Stimulated activated naive CD4-positive, alpha-beta T cell treated with Interleukin-2 at 50 U/mL for 16 hours (primary cell): ENCODE measurements around the gene TCERG1L.

Source experiments
- DNase-seq: peaks from one replicate; lab custom pipeline; 2025; lab: John Stamatoyannopoulos, UW

Gene TCERG1L

DNA sequence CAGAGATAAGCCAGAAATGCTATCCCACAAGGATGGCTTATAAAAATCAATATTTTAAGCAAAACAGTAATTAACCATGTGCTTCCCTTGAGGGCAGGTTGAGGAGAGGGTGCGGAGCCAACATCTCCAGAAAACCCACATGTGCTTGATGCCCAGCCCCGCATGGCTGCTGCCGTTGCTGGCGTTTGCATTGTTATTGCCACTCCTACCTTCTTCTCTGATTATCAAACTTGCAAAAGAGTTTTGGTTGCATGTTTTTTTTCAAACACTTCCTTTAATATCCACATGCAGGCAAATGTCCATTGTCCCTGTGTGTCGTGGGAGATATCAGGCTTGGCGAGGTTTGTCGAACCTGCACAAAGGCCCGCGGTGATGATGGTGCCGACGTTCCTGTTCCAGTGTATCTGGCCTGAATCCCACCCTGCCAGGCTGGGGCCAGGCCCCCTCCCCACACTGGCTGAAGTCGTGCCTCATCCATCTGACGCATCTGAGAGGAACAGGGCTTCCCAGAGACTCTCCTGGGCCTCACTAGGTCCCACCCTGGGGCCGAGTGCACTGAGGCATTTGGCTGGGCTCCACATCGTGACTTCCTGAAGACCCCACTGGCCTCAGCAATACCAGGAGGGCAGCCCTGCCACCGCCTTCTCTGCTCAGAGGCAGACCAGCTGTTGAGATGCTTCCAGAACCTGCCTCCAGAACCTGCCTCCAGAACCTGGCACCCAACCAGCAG is 40.9 kb downstream of the TCERG1L start:
- DNase-seq: no peak

DNA sequence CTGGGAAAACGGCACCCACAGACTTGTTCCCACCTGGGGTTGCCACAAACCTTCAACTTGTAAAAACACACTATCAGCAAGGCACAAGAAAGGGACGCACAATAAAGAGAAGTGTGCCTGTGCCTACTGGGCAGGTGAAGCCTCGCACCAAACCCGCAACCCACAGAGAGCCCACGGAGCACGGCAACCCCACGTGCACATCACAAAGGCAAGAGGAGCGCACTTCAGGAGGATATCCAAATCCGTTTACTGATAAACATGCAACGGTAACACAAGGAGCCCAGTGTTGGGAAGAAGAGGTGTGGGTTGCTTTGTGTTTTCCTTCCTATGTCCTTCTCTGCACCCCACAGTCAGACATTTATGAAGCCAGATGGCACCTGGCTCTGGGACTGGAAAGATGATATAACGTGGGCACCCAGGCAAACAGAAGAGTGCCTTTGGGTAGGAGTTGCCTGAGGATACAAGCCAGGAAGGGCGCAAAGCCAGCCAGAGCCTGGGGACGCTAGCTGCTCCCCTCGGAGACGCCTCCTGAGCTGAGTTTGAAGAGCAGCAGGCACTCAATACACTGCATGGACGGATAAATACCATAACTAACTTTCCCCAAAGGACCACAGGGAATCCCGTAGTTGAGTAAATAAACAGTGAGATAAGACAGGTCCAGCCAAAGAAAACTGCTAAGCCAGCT is 41.6 kb downstream of the TCERG1L start:
- DNase-seq: no peak

DNA sequence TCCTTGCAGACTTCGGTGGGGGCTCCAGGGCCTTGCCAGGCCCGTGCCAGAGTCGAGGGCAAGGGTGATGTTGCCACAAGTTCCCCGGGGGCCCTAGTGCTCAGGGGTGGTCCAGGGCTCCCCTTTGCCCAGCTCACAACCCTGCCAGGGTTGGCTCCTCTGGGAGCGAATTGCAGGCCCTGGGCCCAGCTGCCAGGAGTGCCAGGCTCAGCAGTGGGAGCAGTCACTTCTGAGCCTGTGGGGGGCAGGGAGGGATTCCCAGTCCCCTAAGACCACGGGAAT is 43.8 kb downstream of the TCERG1L start:
- DNase-seq: no peak

DNA sequence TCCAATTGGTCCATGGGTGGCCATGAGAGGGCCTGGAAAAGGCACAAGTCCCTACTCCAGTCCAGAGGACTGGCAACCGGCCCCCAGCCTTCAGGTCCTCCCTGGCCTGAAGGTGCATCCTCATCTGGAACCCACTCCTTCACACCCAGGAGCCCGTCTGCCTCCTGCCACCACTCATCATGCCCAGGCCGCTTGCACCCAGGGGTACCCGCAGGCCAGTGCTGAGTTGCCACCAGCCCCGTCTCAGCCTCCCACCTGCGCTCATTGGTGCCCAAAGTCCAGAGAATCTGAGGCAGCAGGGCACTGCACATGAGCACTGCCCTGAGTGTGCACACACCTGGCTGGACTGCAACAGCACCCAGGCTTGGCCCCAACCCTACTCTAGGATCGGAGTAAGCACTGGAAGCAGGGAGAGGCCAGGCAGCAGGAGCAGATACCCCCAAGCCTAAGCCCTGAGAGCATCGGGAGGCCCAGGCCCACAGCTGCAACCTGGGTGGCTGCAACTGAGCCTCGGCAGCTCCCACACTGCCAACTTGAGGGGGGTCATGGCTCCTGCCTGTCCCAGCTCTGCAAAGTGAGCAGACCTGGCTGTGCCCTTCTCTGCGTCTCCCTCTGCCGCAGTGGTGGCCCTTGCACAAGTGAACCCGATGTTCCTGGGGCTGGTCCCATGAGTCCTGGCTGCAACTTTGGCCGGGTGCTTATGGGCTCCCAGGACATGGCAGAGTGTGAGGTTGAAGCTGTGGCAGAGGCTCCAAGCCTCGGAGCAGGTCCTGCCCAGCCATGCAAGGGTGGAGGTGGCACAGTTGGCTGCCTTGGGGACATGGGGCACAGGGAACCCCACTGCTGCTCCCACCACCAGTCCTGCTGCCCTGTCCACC is 44.3 kb downstream of the TCERG1L start:
- no peak for DNase-seq

DNA sequence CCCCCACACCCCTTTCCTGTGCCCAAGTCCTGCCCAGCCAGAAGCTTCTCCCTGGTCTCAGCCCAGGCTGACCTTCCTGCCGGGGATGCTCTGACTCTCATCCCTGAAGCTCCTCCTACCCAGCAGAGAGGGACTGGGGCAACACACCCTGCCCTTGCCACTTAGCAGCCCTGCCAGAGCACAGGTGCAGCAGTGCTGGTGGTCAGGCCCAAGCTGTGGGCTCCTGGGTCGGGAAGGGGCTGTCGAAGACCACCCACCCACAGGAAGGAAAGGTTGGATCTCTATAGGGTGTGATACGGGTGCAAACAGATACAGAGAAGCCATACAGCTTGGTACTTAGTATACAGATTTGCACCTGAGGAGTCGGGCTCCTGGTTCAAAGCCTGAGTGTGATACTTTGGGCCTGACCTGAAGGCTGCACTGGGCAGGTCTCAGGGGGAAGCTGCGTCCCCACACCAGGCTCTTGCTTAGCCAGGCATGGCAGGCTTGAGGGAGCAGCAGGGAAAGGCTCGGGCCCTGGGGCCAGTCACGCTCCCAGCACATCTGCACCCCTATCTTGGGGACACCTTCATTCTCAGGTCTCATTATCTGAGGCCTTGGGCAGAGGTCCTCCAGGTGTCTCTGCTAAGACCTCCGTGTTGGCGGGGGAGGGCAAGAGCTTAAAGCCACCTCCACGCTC is 47.3 kb downstream of the TCERG1L start:
- DNase-seq: no peak

DNA sequence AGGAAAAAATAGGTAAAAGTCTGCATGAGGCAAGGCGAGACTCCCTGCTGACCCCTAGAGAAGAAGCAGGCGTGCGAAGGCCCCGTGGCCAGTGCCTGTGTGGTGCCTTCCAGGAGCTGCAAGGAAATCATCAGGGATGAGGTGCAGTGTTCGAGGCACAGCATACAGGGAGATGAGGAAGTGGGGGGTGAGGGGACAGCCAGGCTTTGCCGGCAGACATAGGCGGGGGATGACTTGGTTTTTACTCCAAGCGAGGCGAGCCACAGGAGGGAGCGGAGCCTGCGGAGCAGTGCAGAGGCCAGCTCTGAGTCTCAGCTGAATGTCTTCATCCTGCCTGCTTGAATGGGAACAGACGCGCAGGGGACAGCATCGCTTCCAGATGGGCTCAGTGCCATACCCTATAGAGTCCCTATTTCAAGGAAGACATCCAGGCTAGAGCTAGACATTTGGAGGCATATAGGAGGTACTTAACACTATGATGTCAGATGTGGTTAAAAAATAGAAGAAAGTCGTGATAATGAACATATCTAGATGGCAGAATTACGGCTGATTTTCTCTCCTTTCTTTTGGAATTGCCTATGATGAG is 49.5 kb downstream of the TCERG1L start:
- DNase-seq: no peak

DNA sequence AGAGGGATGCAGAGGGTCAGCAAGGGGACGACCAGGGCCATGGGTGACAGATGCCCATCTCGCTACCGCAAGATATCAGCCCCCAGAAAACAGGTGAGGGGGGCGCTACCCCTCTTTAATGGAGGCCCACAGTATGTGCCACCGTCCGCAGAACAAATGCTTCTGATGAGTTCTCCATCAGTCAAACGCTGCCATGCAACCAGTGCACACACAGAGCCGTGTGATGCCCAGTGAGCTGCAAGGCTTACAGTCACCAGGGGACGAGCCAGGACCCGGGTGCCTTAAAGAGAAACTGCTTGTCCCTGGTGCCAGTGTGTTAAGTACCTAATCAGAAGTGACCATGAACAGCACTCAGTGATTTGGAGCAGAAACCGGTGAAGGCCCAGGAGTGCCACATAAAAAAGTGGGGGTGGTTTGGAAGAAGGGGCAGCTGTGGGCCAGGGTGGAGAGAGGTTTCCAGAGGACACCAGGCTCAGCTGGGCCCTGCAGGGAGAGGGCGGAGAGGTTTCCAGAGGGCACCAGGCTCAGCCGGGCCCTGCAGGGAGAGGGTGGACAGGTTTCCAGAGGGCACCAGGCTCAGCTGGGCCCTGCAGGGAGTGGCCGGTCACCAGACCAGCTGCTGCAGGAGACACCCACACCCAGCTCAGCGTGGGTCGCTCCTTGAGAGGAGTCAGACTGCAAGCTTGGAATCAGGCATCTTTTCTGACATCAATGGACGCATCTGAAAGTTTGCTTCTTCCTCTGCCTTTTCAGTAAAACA is 50.9 kb downstream of the TCERG1L start:
- DNase-seq: no peak

DNA sequence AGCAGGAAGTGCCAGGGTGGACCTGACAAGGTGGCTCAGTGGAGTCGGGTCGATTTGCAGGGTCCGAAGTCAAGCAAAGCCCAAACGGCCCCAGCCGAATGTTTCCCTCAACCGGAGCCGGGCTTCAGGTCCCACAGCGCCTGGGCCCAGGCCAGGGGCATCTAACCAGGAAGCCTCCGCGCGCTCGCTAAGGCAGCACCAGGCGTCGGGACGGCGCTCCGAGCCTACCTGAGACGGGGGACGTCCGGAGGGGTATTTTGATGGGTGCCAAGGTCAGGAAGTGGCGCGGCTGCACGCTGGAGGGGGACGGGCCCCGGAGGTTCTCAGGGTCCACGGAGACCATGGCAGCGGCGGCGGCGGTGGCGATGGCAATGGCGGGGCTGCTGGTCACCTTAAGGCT is 51.5 kb downstream of the TCERG1L start:
- no peak for DNase-seq

DNA sequence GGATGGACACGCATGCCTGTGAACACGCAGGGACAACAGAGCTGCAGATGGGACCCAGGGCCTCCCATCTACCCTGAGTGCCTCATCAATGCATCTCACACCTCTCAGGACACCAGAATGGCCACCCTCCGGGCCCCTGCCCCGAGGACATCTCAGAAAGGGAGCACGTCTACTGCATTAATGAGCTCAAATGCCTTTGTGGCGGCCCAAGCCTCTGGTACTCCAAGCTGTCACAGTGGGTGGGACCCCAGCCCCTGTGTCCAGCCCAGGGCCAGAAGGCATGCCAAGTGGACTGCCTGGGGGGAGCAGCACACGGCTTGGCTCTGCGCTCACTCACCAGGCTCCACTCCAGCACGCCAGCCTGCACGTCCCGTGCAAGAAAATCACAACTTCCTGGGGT is 52.0 kb downstream of the TCERG1L start:
- no peak for DNase-seq

DNA sequence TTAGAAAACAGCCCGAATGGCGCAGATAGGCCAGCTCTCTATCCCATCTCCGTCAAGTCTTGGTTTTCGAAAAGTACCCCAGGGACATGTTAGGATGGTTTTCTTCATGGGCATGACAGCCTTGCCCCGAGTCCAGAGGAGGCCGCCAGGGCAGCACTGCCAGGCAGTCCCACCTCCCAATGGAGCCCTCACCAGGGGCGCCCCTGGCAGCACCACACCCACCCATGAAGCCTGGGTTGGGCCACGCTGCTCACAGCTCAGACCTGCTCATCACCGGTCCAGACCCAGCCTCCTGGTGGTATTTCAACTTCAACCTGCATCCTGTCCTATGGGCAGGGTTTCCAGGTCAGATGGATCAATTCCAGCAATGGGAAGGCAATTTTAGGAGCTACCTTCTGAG is 53.3 kb downstream of the TCERG1L start:
- no peak for DNase-seq

DNA sequence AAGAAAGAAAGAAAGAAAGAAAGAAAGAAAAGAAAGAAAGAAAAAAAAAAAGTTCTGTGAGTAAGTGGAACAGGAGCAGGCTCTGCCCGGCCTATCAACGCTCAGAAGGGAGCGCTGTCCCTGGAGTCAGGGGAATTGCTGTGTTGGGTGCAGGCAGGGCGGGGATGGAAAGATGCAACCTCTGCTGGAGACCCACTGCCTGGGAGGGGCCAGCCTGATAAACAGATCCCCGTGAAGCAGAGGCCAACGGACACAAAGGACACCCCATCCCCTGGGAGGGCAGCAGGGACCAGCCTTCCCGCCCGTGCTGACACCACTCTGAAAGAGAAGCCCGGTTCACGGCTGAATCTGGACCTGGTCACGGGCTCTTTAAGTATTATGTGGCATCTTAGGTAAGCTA is 54.5 kb downstream of the TCERG1L start:
- DNase-seq: no peak

DNA sequence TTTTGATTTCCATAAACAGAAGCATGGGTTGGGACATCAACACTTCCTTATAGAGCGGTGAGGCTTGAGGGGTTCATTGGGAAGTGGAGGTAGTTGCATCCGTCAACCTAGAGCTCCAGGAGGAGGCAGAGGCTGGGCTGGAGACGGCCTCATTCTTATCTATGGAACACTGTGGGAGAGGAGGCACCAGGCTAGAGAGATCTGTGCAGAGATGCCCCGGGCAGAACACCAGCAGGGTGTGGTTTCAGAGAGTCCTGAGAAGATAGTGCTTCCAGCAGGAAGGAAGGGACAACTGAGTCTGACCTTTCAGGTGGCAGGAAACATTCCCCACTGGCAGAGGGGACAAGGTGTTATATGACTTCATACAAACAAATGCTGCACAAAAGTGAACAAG is 56.7 kb downstream of the TCERG1L start:
- DNase-seq: no peak

DNA sequence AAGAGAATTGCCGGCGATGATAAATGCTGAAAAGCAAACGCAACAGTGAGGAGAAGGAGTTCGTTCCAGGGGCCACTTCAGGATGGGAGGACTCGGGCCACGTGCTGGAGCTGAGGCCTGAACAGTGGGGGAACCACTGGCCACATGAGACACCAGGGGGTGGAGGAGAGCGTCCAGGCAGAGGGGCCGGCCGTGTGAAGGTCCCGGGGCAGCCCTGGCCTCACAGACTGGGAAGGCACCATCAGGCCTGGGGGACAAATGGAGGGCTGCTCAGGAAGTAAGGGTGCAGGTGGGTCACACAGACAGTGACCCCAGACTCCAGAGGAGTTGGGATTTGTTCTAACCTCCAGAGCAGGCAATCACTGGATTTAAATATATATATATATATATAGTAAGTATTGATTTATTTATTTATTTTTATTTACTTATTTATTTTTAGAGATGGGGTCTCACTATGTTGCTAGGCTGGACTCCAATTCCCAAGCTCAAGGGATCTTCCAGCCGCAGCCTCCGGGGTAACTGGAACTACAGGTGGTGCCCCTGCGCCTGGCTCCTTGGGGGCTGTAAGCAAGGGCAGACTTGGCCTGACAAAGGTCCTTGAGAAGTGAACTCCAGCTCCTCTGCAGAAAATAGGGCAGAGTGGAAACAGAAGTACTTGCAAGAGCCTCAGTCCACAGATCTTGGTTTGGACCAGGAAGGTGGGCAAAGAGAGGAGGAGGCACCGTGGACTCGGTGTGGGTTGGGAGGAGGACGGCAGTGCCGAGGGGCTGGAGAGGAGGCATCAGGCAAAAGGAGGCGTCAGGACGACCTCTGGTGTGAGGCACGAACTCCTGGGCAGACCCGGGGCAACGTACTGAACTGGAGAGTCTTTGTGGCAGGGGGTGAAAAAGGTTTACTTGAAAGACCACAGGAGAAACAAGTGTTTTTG is 57.3 kb downstream of the TCERG1L start:
- DNase-seq: no peak

DNA sequence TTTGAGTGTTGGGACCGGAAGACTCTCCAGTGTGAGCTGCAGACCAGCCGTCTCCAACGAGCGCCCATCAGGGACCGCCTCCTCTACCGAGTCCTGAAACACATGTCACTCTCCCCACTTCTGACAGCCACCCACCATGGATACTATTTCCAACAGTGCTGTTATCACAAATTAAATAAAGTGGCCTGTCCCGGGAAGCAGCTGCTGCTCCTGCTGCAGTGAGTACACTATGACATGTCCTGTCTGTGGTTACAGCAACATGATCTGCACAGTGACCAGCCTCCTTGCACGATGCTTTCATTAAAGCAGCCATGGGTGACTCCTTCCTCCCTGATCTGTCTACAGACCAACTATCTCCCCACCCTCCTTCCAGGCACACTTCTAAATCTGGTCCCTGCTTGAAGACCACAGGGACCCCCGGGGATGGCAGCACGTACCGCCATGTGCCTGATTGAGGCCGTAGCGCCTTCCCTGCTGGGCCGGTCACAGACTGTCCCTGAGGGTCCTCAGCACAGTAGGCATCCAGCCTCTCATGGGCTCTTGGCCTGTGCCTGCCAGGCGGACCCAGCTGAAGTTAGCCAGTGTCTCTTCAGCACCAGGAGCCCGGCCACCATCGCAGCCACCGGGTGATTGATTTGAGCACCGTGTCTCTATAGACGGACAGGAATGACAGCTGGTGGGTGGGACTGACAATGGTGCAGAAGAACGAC is 58.8 kb downstream of the TCERG1L start:
- DNase-seq: no peak

DNA sequence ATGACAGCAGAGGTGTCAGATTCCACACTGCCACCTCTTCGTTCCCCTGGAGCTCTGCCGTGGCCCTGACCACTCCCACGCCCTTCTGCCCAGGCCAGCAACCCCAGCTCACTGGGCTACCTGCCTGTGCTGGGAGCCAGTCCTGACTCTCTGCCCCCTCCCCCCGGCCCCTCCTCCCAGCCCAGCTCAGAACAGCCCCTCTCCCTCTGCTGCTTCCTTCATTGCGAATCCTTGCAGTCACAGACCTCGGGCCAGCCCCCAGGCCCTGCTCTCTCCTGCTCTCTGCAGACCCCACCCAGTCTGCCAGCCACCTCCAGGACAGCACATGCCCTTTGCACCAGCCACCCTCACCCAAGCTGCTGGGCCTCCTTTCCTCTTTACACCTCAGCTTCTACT is 60.4 kb downstream of the TCERG1L start:
- DNase-seq: no peak

DNA sequence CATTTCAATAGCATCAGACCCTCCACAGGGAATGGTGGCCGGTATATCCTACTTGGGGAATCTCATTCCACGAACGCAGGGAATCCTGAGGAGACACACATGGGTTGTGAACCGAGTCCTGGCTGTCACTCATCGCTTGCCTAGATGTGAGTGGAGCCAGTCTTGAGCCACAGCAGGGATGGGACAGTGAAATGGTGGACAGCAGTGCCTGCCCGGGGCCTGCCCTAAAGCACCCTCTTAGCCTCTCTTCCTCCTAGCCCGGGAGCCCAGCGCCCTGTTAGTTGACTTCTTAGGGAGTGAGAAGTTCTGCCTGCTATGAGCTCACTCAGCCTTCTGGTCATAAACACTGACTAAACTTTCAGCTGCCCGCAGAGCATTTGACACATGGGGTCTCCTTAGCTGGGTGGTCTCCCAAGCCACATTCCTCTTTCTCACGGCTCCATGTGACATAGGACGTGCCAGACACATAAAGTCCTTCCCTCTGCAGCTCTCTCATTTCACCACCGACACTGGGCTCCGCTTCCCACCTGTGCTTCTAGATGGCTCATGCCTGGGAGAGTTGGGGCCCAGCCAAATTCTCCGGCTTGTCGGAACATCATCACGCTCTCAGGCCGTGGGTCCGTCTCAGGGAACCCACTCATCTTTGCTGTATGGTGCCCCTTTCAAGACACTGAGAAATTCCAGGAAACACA is 60.9 kb downstream of the TCERG1L start:
- DNase-seq: no peak

DNA sequence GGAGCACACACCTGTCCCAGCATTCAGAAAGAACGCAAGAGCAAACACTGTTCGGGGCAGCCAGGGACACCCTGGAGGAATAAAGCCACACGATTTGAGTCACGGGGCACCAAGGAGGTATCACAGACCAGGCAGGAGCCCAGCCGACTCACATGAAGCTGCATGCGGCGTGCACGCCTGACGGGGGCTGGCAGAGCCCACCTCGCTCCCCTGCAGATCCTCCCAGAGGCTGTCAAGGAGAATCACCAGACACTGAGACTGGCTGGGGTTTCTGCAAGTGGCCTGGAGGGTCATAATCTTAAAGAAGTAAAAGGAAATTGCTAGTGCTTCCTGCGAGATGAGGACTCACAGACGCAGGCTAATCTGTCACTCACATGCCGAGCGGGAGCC is 61.6 kb downstream of the TCERG1L start:
- DNase-seq: no peak

DNA sequence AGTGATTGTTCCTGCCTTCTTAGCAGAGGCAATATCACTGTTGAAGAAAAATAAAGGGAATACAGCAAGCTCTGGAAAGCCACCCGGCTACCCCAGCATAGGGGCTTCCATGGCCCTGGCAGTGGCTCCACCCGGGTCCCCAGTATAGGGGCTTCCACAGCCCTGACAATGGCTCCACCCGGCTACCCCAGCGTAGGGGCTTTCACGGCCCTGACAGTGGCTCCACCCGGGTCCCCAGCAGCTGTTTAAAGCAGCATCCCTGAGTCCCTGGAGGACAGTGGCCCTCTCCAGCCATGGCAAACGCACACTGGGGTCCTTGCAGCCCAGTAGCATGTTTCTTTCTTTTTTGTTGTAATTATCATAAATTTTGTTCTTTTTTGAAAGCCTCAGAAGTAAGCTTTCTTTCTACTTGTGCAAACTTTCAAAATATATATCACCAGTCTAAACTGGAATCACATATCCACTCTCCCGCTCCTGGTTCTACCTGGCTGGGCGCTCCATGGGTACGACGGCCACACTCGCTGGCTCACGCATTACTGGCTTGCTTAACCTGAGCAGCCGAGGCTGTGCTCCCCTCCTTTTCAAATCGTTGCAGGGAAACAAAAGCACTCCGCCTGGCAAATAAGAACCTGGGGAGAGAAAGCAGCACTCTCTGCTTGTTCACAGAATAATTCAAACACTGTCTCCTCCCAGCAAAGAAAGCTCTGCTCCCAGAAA is 62.1 kb downstream of the TCERG1L start:
- DNase-seq: no peak
